ENCODE measurements around the gene C12orf42.

The C12orf42 gene

GRCh38 chr12:103308396-103308795 lies 187.4 kb downstream of the C12orf42 start:
- no peak for FAIRE-seq
- TF ChIP-seq CTCF (IDR thresholded peaks at IDR 0.05; ENCODE audit: insufficient read depth, missing control alignments) = no peak
- DNase-seq (ENCODE audit: insufficient read length, low spot score) = no peak

- no peak for TF ChIP-seq CTCF (IDR thresholded peaks at IDR 0.05; ENCODE audit: insufficient read depth, missing control alignments)
- no peak for FAIRE-seq
- DNase-seq (ENCODE audit: insufficient read length, low spot score) = no peak
Measured at GRCh38 chr12:103303484-103303883, 192.3 kb downstream of the C12orf42 start.

GRCh38 chr12:103301642-103302591 lies 193.9 kb downstream of the C12orf42 start:
- DNase-seq (ENCODE audit: insufficient read length, low spot score) (no peak), FAIRE-seq (no peak)
- TF ChIP-seq CTCF (IDR thresholded peaks at IDR 0.05; ENCODE audit: insufficient read depth, missing control alignments) = no peak

GRCh38 chr12:103288016-103288415 lies 207.8 kb downstream of the C12orf42 start:
- no peak for DNase-seq (ENCODE audit: insufficient read length, low spot score)

GRCh38 chr12:103282124-103282523 lies 213.6 kb downstream of the C12orf42 start:
- DNase-seq (ENCODE audit: insufficient read length, low spot score) = no peak
- no peak for TF ChIP-seq CTCF (IDR thresholded peaks at IDR 0.05; ENCODE audit: insufficient read depth, missing control alignments)
- no peak for FAIRE-seq

More at GRCh38 chr12:103288016-103288415, 207.8 kb downstream of the C12orf42 start:
- no peak for FAIRE-seq
- no peak for TF ChIP-seq CTCF (IDR thresholded peaks at IDR 0.05; ENCODE audit: insufficient read depth, missing control alignments)

- DNase-seq (ENCODE audit: insufficient read length, low spot score) (no peak), FAIRE-seq (no peak)
- no peak for TF ChIP-seq CTCF (IDR thresholded peaks at IDR 0.05; ENCODE audit: insufficient read depth, missing control alignments)
Measured at GRCh38 chr12:103279444-103279843, 216.3 kb downstream of the C12orf42 start.

- FAIRE-seq (no peak), DNase-seq (ENCODE audit: insufficient read length, low spot score) (no peak)
- no peak for TF ChIP-seq CTCF (IDR thresholded peaks at IDR 0.05; ENCODE audit: insufficient read depth, missing control alignments)
Measured at GRCh38 chr12:103278329-103278728, 217.4 kb downstream of the C12orf42 start.
